Trophoblast cell (in vitro differentiated cells and primary cell): ENCODE data around the gene COL4A1.
A peak's percentile ranks its signal among the peaks of the same experiment; 100 is the strongest.

Source experiments
- DNase-seq, 2 donors: peaks; one replicate each; pipeline ENCODE4 v3.0.0-alpha.2; 2016
- H2AFZ ChIP-seq: 2 replicates; pipeline ENCODE4 v1.6.1; 2013; ENCODE audit warnings: low read length, moderate library complexity, mild to moderate bottlenecking; ENCODE audit not compliant: insufficient read depth, poor library complexity
- H2AK5ac ChIP-seq: 2 replicates; pipeline ENCODE4 v1.6.1; 2013; ENCODE audit warnings: mild to moderate bottlenecking, low read length
- H2BK120ac ChIP-seq: 2 replicates; pipeline ENCODE4 v1.6.1; 2013; ENCODE audit warnings: low read length, mild to moderate bottlenecking, moderate library complexity; ENCODE audit not compliant: insufficient read depth, poor library complexity
- H2BK12ac ChIP-seq: 2 replicates; pipeline ENCODE4 v1.6.1; 2013; ENCODE audit warnings: mild to moderate bottlenecking, low read length, moderate library complexity
- H2BK5ac ChIP-seq: 2 replicates; pipeline ENCODE4 v1.6.1; 2013; ENCODE audit warnings: low read length, low read depth, moderate library complexity, mild to moderate bottlenecking; ENCODE audit not compliant: poor library complexity
- H3K14ac ChIP-seq: 2 replicates; pipeline ENCODE4 v1.6.1; 2013; ENCODE audit warnings: mild to moderate bottlenecking, low read length
- H3K18ac ChIP-seq: 2 replicates; pipeline ENCODE4 v1.6.1; 2013; ENCODE audit warnings: mild to moderate bottlenecking, low read length
- H3K23ac ChIP-seq: 2 replicates; pipeline ENCODE4 v1.6.1; 2013; ENCODE audit warnings: low read length
- H3K27ac ChIP-seq: 2 replicates; pipeline ENCODE4 v1.5.1; 2013; ENCODE audit warnings: low read depth, mild to moderate bottlenecking, inconsistent platforms, low read length, moderate library complexity
- H3K27me3 ChIP-seq: 2 replicates; pipeline ENCODE4 v1.6.1; 2013; ENCODE audit warnings: inconsistent platforms, mild to moderate bottlenecking, low read length, moderate library complexity; ENCODE audit not compliant: insufficient read depth
- H3K36me3 ChIP-seq, 2 experiments: 1 replicate in 1 of 2; 2 replicates in 1 of 2; pipeline ENCODE4 v1.6.1; 2013; ENCODE audit warnings: low read length in 2 of 2, mild to moderate bottlenecking in 2 of 2, moderate library complexity in 1 of 2; ENCODE audit not compliant: insufficient read depth in 2 of 2, control insufficient read depth in 1 of 2
- H3K4ac ChIP-seq: 2 replicates; pipeline ENCODE4 v1.6.1; 2013; ENCODE audit warnings: low read depth, mild to moderate bottlenecking, low read length, moderate library complexity
- H3K4me1 ChIP-seq, 2 experiments: 1 replicate in 1 of 2; 2 replicates in 1 of 2; pipeline ENCODE4 v1.6.1; 2013; ENCODE audit warnings: low read length in 2 of 2, mild to moderate bottlenecking in 2 of 2, moderate library complexity in 1 of 2; ENCODE audit not compliant: insufficient read depth in 2 of 2, control insufficient read depth in 1 of 2
- H3K4me2 ChIP-seq: 2 replicates; pipeline ENCODE4 v1.6.1; 2013; ENCODE audit warnings: inconsistent platforms, mild to moderate bottlenecking, low read length, moderate library complexity
- H3K4me3 ChIP-seq: 2 replicates; pipeline ENCODE4 v1.5.1; 2013; ENCODE audit warnings: mild to moderate bottlenecking, low read depth, low read length, inconsistent platforms
- H3K79me1 ChIP-seq: one replicate; pipeline ENCODE4 v1.6.1; 2013; ENCODE audit warnings: low read length
- H3K79me2 ChIP-seq: 2 replicates; pipeline ENCODE4 v1.6.1; 2013; ENCODE audit warnings: low read length, mild to moderate bottlenecking; ENCODE audit not compliant: control insufficient read depth, insufficient read depth, poor library complexity
- H3K9ac ChIP-seq: 2 replicates; pipeline ENCODE4 v1.6.1; 2013; ENCODE audit warnings: mild to moderate bottlenecking, low read length
- H3K9me3 ChIP-seq: 2 replicates; pipeline ENCODE4 v1.6.1; 2013; ENCODE audit warnings: low read depth, mild to moderate bottlenecking, control low read depth, inconsistent platforms, low read length; ENCODE audit not compliant: insufficient read depth
- H4K12ac ChIP-seq: 2 replicates; pipeline ENCODE4 v1.6.1; 2013; ENCODE audit warnings: low read depth, mild to moderate bottlenecking, low read length, moderate library complexity
- H4K8ac ChIP-seq: 2 replicates; pipeline ENCODE4 v1.6.1; 2013; ENCODE audit warnings: low read depth, mild to moderate bottlenecking, low read length, moderate library complexity
- H4K91ac ChIP-seq: one replicate; pipeline ENCODE4 v1.6.1; 2013; ENCODE audit warnings: low read depth, mild to moderate bottlenecking, low read length, moderate library complexity
- WGBS: extraction: QIAGEN DNeasy Blood & Tissue Kit; methylation state at CpG from one replicate; pipeline ENCODE4 v1.1.7; 2013; ENCODE audit warnings: missing lambda C conversion rate; ENCODE audit not compliant: insufficient read length, insufficient coverage; ENCODE audit errors: extremely low coverage; 5-methylcytosine and 5-hydroxymethylcytosine counted together

The COL4A1 gene

GRCh38 chr13:110327051-110327721 lies 20.2 kb upstream of the COL4A1 start:
- no CpG with 5 or more reads among the region's 7 CpGs for WGBS
- H2BK120ac ChIP-seq, result no peak overlapping the region
- no peak overlapping the region for H4K91ac ChIP-seq
- H2AK5ac ChIP-seq, result no peak overlapping the region
- H3K4ac ChIP-seq, result no peak overlapping the region
- no peak overlapping the region for H4K8ac ChIP-seq
- peaks cover 2% of the 10 kb centered on the region for H3K9me3 ChIP-seq
- peaks cover 14 to 41% of the 10 kb centered on the region in 2 experiments for H3K4me1 ChIP-seq
- H3K27ac ChIP-seq, result no peak overlapping the region
- no peak overlapping the region for H3K4me3 ChIP-seq
- no peak overlapping the region for H2BK5ac ChIP-seq
- no peak overlapping the region for H3K14ac ChIP-seq
- no peak overlapping the region for H3K9ac ChIP-seq
- H3K79me2 ChIP-seq, result peaks cover 7% of the 10 kb centered on the region
- H3K36me3 ChIP-seq, result peaks cover 37 to 40% of the 10 kb centered on the region in 2 experiments
- peak overlapping the region; percentile 15 for H2BK12ac ChIP-seq
- no peak overlapping the region for H2AFZ ChIP-seq
- no peak overlapping the region for H4K12ac ChIP-seq
- H3K27me3 ChIP-seq, result no peaks in the 10 kb centered on the region
- H3K4me2 ChIP-seq, result no peak overlapping the region
- H3K23ac ChIP-seq, result no peak overlapping the region
- peak overlapping the region; percentile 37 for H3K18ac ChIP-seq
- DNase-seq, result no peak
- peaks cover 2% of the 10 kb centered on the region for H3K79me1 ChIP-seq

GRCh38 chr13:110326263-110326904 lies 19.4 kb upstream of the COL4A1 start:
- peaks cover 2% of the 10 kb centered on the region for H3K79me1 ChIP-seq
- H3K9ac ChIP-seq, result no peak overlapping the region
- H3K4me2 ChIP-seq, result no peak overlapping the region
- no CpG with 5 or more reads among the region's 12 CpGs for whole genome bisulfite sequencing
- H3K9me3 ChIP-seq, result peaks cover 3% of the 10 kb centered on the region
- H3K14ac ChIP-seq, result peak overlapping the region; percentile 5
- peak overlapping the region; percentile 62 for H3K18ac ChIP-seq
- no peak overlapping the region for H4K91ac ChIP-seq
- H3K4ac ChIP-seq, result peak overlapping the region; percentile 5
- no peak overlapping the region for H2AFZ ChIP-seq
- H4K8ac ChIP-seq, result no peak overlapping the region
- no peak overlapping the region for H2BK5ac ChIP-seq
- H3K36me3 ChIP-seq, result peaks cover 38 to 41% of the 10 kb centered on the region in 2 experiments
- no peak overlapping the region for H4K12ac ChIP-seq
- no peaks in the 10 kb centered on the region for H3K27me3 ChIP-seq
- H2AK5ac ChIP-seq, result no peak overlapping the region
- H3K79me2 ChIP-seq, result peaks cover 7% of the 10 kb centered on the region
- no peak overlapping the region for H3K23ac ChIP-seq
- H3K27ac ChIP-seq, result no peak overlapping the region
- DNase-seq, result no peak
- no peak overlapping the region for H2BK12ac ChIP-seq
- no peak overlapping the region for H2BK120ac ChIP-seq
- peaks cover 14 to 42% of the 10 kb centered on the region in 2 experiments for H3K4me1 ChIP-seq
- no peak overlapping the region for H3K4me3 ChIP-seq

GRCh38 chr13:110324026-110324749 lies 17.2 kb upstream of the COL4A1 start:
- no peak overlapping the region for H4K12ac ChIP-seq
- H4K8ac ChIP-seq, result no peak overlapping the region
- H3K4me3 ChIP-seq, result no peak overlapping the region
- H3K23ac ChIP-seq, result no peak overlapping the region
- H3K14ac ChIP-seq, result no peak overlapping the region
- H3K4me1 ChIP-seq, result peaks cover 11 to 42% of the 10 kb centered on the region in 2 experiments
- peaks cover 3% of the 10 kb centered on the region for H3K9me3 ChIP-seq
- H3K79me1 ChIP-seq, result peaks cover 6% of the 10 kb centered on the region
- H3K4me2 ChIP-seq, result no peak overlapping the region
- no peak overlapping the region for H2BK12ac ChIP-seq
- peak overlapping the region; percentile 73 for H3K18ac ChIP-seq
- no peaks in the 10 kb centered on the region for H3K27me3 ChIP-seq
- no peak overlapping the region for H2BK120ac ChIP-seq
- H3K27ac ChIP-seq, result no peak overlapping the region
- no peak for DNase-seq
- peaks cover 28 to 31% of the 10 kb centered on the region in 2 experiments for H3K36me3 ChIP-seq
- no CpG with 5 or more reads among the region's 10 CpGs for WGBS
- H2AK5ac ChIP-seq, result no peak overlapping the region
- no peak overlapping the region for H3K9ac ChIP-seq
- peak overlapping the region; percentile 19 for H3K4ac ChIP-seq
- H3K79me2 ChIP-seq, result peaks cover 7% of the 10 kb centered on the region
- H4K91ac ChIP-seq, result no peak overlapping the region
- peak overlapping the region; percentile 31 for H2AFZ ChIP-seq
- no peak overlapping the region for H2BK5ac ChIP-seq

GRCh38 chr13:110323172-110323891 lies 16.4 kb upstream of the COL4A1 start:
- Histone ChIP-seq H4K91ac (no peak overlapping the region), H3K23ac (no peak overlapping the region), H3K4me1 (peaks cover 16 to 46% of the 10 kb centered on the region in 2 experiments), H3K36me3 (peaks cover 27 to 29% of the 10 kb centered on the region in 2 experiments), H3K4me3 (no peak overlapping the region), H3K9me3 (peaks cover 3% of the 10 kb centered on the region), H3K14ac (no peak overlapping the region), H3K4ac (no peak overlapping the region), H3K79me2 (peaks cover 7% of the 10 kb centered on the region), H2AFZ (no peak overlapping the region), H2BK12ac (no peak overlapping the region), H2BK120ac (no peak overlapping the region), H3K27ac (no peak overlapping the region), H3K18ac (peak overlapping the region; percentile 11), H4K12ac (no peak overlapping the region), H3K79me1 (peaks cover 6% of the 10 kb centered on the region), H4K8ac (no peak overlapping the region), H3K27me3 (no peaks in the 10 kb centered on the region), H2BK5ac (no peak overlapping the region), H3K9ac (no peak overlapping the region), H2AK5ac (no peak overlapping the region), H3K4me2 (no peak overlapping the region)
- DNase-seq, result peak; percentile 54 to 74
- WGBS, result no CpG with 5 or more reads among the region's 8 CpGs
